ENCODE measurements around the gene PRXL2C.

Gene PRXL2C

DNA sequence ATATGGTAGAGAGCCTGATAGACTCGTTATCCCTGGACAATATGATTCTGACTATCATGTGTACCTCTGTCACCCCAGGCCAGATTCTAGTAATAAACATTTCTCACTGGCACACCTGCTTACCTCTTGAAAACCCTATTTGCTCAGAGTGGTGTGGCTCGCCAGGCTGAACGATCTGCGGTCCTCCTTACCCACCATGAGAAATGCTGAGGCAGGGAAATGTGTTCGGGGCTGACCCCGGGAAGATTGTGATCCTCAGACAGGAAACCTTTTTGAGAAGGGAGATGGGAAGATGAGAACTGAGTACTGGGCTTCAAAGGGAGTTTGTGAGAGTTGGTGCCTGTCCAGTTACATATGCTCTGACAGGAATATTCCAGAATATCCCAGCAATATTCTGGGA, 10.7 kb upstream of the PRXL2C start:
- TF ChIP-seq RARB (CRISPR knock-in tag; IDR thresholded peaks at IDR 0.05) (no peak), BACH2 (CRISPR knock-in tag; IDR thresholded peaks at IDR 0.05; ENCODE audit: borderline replicate concordance) (no peak), ZFP30 (CRISPR knock-in tag; IDR thresholded peaks at IDR 0.05) (no peak), OSR1 (CRISPR knock-in tag; IDR thresholded peaks at IDR 0.05) (no peak), ZC3H10 (CRISPR knock-in tag; IDR thresholded peaks at IDR 0.05) (no peak), ARNTL (CRISPR knock-in tag; IDR thresholded peaks at IDR 0.05; ENCODE audit: borderline replicate concordance, low read depth) (no peak), PPARA (CRISPR knock-in tag; IDR thresholded peaks at IDR 0.05; ENCODE audit: borderline replicate concordance) (no peak), ESRRG (CRISPR knock-in tag; IDR thresholded peaks at IDR 0.05) (no peak), GLIS3 (CRISPR knock-in tag; IDR thresholded peaks at IDR 0.05) (no peak), ZNF565 (CRISPR knock-in tag; conservative IDR thresholded peaks at IDR 0.05; ENCODE audit: low read depth) (no peak), ZNF70 (CRISPR knock-in tag; IDR thresholded peaks at IDR 0.05) (no peak), TCF4 (CRISPR knock-in tag; IDR thresholded peaks at IDR 0.05; ENCODE audit: borderline replicate concordance) (no peak), ZNF8 (CRISPR knock-in tag; IDR thresholded peaks at IDR 0.05) (no peak)
- TF ChIP-seq, protein P1, sequence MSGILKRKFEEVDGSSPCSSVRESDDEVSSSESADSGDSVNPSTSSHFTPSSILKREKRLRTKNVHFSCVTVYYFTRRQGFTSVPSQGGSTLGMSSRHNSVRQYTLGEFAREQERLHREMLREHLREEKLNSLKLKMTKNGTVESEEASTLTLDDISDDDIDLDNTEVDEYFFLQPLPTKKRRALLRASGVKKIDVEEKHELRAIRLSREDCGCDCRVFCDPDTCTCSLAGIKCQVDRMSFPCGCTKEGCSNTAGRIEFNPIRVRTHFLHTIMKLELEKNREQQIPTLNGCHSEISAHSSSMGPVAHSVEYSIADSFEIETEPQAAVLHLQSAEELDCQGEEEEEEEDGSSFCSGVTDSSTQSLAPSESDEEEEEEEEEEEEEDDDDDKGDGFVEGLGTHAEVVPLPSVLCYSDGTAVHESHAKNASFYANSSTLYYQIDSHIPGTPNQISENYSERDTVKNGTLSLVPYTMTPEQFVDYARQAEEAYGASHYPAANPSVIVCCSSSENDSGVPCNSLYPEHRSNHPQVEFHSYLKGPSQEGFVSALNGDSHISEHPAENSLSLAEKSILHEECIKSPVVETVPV (CRISPR knock-in tag; IDR thresholded peaks at IDR 0.05) = no peak
- TF ChIP-seq, protein P2, sequence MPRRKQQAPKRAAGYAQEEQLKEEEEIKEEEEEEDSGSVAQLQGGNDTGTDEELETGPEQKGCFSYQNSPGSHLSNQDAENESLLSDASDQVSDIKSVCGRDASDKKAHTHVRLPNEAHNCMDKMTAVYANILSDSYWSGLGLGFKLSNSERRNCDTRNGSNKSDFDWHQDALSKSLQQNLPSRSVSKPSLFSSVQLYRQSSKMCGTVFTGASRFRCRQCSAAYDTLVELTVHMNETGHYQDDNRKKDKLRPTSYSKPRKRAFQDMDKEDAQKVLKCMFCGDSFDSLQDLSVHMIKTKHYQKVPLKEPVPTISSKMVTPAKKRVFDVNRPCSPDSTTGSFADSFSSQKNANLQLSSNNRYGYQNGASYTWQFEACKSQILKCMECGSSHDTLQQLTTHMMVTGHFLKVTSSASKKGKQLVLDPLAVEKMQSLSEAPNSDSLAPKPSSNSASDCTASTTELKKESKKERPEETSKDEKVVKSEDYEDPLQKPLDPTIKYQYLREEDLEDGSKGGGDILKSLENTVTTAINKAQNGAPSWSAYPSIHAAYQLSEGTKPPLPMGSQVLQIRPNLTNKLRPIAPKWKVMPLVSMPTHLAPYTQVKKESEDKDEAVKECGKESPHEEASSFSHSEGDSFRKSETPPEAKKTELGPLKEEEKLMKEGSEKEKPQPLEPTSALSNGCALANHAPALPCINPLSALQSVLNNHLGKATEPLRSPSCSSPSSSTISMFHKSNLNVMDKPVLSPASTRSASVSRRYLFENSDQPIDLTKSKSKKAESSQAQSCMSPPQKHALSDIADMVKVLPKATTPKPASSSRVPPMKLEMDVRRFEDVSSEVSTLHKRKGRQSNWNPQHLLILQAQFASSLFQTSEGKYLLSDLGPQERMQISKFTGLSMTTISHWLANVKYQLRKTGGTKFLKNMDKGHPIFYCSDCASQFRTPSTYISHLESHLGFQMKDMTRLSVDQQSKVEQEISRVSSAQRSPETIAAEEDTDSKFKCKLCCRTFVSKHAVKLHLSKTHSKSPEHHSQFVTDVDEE (CRISPR knock-in tag; IDR thresholded peaks at IDR 0.05) = no peak
- TF ChIP-seq, protein P3, sequence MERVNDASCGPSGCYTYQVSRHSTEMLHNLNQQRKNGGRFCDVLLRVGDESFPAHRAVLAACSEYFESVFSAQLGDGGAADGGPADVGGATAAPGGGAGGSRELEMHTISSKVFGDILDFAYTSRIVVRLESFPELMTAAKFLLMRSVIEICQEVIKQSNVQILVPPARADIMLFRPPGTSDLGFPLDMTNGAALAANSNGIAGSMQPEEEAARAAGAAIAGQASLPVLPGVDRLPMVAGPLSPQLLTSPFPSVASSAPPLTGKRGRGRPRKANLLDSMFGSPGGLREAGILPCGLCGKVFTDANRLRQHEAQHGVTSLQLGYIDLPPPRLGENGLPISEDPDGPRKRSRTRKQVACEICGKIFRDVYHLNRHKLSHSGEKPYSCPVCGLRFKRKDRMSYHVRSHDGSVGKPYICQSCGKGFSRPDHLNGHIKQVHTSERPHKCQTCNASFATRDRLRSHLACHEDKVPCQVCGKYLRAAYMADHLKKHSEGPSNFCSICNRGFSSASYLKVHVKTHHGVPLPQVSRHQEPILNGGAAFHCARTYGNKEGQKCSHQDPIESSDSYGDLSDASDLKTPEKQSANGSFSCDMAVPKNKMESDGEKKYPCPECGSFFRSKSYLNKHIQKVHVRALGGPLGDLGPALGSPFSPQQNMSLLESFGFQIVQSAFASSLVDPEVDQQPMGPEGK (CRISPR knock-in tag; IDR thresholded peaks at IDR 0.05; ENCODE audit: borderline replicate concordance) = no peak
- TF ChIP-seq, protein P4, sequence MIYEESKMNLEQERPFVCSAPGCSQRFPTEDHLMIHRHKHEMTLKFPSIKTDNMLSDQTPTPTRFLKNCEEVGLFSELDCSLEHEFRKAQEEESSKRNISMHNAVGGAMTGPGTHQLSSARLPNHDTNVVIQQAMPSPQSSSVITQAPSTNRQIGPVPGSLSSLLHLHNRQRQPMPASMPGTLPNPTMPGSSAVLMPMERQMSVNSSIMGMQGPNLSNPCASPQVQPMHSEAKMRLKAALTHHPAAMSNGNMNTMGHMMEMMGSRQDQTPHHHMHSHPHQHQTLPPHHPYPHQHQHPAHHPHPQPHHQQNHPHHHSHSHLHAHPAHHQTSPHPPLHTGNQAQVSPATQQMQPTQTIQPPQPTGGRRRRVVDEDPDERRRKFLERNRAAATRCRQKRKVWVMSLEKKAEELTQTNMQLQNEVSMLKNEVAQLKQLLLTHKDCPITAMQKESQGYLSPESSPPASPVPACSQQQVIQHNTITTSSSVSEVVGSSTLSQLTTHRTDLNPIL (CRISPR knock-in tag; IDR thresholded peaks at IDR 0.05; ENCODE audit: low read depth) = no peak
- no peak for ATAC-seq

DNA sequence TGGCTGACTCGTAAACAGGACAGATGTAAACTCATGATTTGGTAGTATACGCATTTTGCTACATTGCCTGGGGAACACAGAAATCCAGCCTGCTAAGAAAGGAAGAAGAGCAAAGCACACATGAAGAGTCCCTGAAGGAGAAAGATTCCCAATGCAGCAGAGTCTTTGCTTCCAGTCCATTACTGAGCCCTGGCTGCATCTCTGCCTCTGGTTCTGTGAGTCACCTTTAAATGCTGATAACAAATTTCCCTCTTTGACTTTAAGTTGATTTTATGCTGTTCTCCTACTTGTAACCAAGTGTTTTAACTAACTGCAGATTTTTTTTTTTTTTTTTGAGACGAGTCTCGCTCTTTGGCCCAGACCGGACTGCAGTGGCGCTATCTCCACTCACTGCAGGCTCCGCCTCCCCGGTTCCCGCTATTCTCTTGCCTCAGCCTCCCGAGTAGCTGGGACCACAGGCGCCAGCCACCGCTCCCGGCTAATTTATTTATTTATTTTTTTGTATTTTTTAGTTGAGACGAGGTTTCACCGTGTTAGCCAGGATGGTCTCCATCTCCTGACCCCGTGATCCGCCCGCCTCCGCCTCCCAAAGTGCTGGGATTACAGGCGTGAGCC, 8.5 kb upstream of the PRXL2C start:
- TF ChIP-seq, protein P2 (CRISPR knock-in tag; IDR thresholded peaks at IDR 0.05) = no peak
- TF ChIP-seq ZFP30 (CRISPR knock-in tag; IDR thresholded peaks at IDR 0.05) (no peak), ZNF70 (CRISPR knock-in tag; IDR thresholded peaks at IDR 0.05) (no peak), ESRRG (CRISPR knock-in tag; IDR thresholded peaks at IDR 0.05) (no peak), ZFP3 (CRISPR knock-in tag; IDR thresholded peaks at IDR 0.05) (no peak), BACH2 (CRISPR knock-in tag; IDR thresholded peaks at IDR 0.05; ENCODE audit: borderline replicate concordance) (no peak), CSDC2 (CRISPR knock-in tag; IDR thresholded peaks at IDR 0.05) (no peak), PPARA (CRISPR knock-in tag; IDR thresholded peaks at IDR 0.05; ENCODE audit: borderline replicate concordance) (no peak)
- TF ChIP-seq, protein P3 (CRISPR knock-in tag; IDR thresholded peaks at IDR 0.05; ENCODE audit: borderline replicate concordance) = no peak
- TF ChIP-seq, protein P4 (CRISPR knock-in tag; IDR thresholded peaks at IDR 0.05; ENCODE audit: low read depth) = no peak
- TF ChIP-seq, protein P1 (CRISPR knock-in tag; IDR thresholded peaks at IDR 0.05) = no peak
- ATAC-seq = no peak
